Immature natural killer cell (primary cell): Measurements from ENCODE around the gene WDFY3. TPM values are rescaled to one million over a fixed set of nuclear protein-coding genes. Genes with fewer than 3 reads are reported as not detected.

Source experiments
- DNase-seq, 3 donors: peaks; one replicate each; pipeline ENCODE4 v3.0.0; 2022; ENCODE audit warnings: mixed read lengths in 1 of 3
- H3K27ac Mint-ChIP-seq, 6 donors: one replicate each; pipeline ENCODE4 v1.8.0; 2020; ENCODE audit warnings: mixed read lengths in 6 of 6, mild to moderate bottlenecking in 5 of 6, inconsistent platforms in 4 of 6, moderate library complexity in 3 of 6
- H3K27me3 Mint-ChIP-seq, 3 donors: one replicate each; pipeline ENCODE4 v1.8.0; 2020 to 2021; ENCODE audit warnings: low read depth in 3 of 3, mild to moderate bottlenecking in 3 of 3, mixed read lengths in 3 of 3, moderate library complexity in 3 of 3, inconsistent platforms in 1 of 3
- H3K36me3 Mint-ChIP-seq, 3 donors: one replicate each; pipeline ENCODE4 v1.8.0; 2020; ENCODE audit warnings: mixed read lengths in 3 of 3, inconsistent platforms in 2 of 3, mild to moderate bottlenecking in 2 of 3
- H3K4me1 Mint-ChIP-seq, 2 donors: one replicate each; pipeline ENCODE4 v1.8.0; 2020; ENCODE audit warnings: inconsistent platforms in 2 of 2, mild to moderate bottlenecking in 2 of 2, mixed read lengths in 2 of 2, moderate library complexity in 1 of 2
- H3K4me3 Mint-ChIP-seq, 5 donors: one replicate each; pipeline ENCODE4 v1.8.0; 2020; ENCODE audit warnings: mild to moderate bottlenecking in 5 of 5, mixed read lengths in 5 of 5, inconsistent platforms in 3 of 5, moderate library complexity in 3 of 5
- H3K9me3 Mint-ChIP-seq, 6 donors: one replicate each; pipeline ENCODE4 v1.8.0; 2020; ENCODE audit warnings: mild to moderate bottlenecking in 6 of 6, mixed read lengths in 6 of 6, inconsistent platforms in 4 of 6, moderate library complexity in 3 of 6
- polyA plus RNA-seq, 3 donors: library from polyadenylated mRNA; unstranded; fragments of 300-500 nt; fragmentation: Illumina TruSeq; gene quantifications; one replicate each; pipeline ENCODE4 v1.2.3, GENCODE V29; 2021

Gene WDFY3
- polyA plus RNA-seq, 3 donors from 2014 or later: 0.02 TPM; not detected in 2

- peaks cover 2 to 23% (median 8%) of the 10 kb centered on the region in 6 donors for H3K9me3 Mint-ChIP-seq
- no peak overlapping the region for H3K4me3 Mint-ChIP-seq
- H3K4me1 Mint-ChIP-seq: no peaks in the 10 kb centered on the region
- H3K27me3 Mint-ChIP-seq: peaks cover 0 to 1% (median 0%) of the 10 kb centered on the region in 3 donors
- H3K27ac Mint-ChIP-seq: no peak overlapping the region
- no peaks in the 10 kb centered on the region for H3K36me3 Mint-ChIP-seq
- no peak for DNase-seq
Observed at GRCh38 chr4:84912741-84913140, 53.7 kb downstream of the WDFY3 start.

- H3K36me3 Mint-ChIP-seq: no peaks in the 10 kb centered on the region
- no peak overlapping the region for H3K27ac Mint-ChIP-seq
- peaks cover 7 to 39% (median 13%) of the 10 kb centered on the region in 6 donors for H3K9me3 Mint-ChIP-seq
- H3K27me3 Mint-ChIP-seq: peaks cover 0 to 2% (median 0%) of the 10 kb centered on the region in 3 donors
- no peak for DNase-seq
- no peaks in the 10 kb centered on the region for H3K4me1 Mint-ChIP-seq
- H3K4me3 Mint-ChIP-seq: no peak overlapping the region
Observed at GRCh38 chr4:84908876-84909275, 57.6 kb downstream of the WDFY3 start.

- Mint-ChIP-seq H3K4me1 (no peaks in the 10 kb centered on the region), H3K27me3 (peaks cover 0 to 2% (median 0%) of the 10 kb centered on the region in 3 donors), H3K9me3 (peaks cover 5 to 31% (median 13%) of the 10 kb centered on the region in 6 donors), H3K36me3 (no peaks in the 10 kb centered on the region), H3K27ac (no peak overlapping the region), H3K4me3 (no peak overlapping the region)
- DNase-seq: no peak
Observed at GRCh38 chr4:84907145-84907544, 59.3 kb downstream of the WDFY3 start.

- Mint-ChIP-seq H3K4me3 (no peak overlapping the region), H3K9me3 (peaks cover 7 to 31% (median 12%) of the 10 kb centered on the region in 6 donors), H3K27ac (no peak overlapping the region), H3K27me3 (peaks cover 0 to 2% (median 0%) of the 10 kb centered on the region in 3 donors), H3K36me3 (no peaks in the 10 kb centered on the region), H3K4me1 (no peaks in the 10 kb centered on the region)
- no peak for DNase-seq
Observed at GRCh38 chr4:84905646-84906045, 60.8 kb downstream of the WDFY3 start.

- Mint-ChIP-seq H3K9me3 (peaks cover 4 to 26% (median 11%) of the 10 kb centered on the region in 6 donors), H3K4me3 (no peak overlapping the region), H3K27me3 (peaks cover 0 to 2% (median 0%) of the 10 kb centered on the region in 3 donors), H3K36me3 (no peaks in the 10 kb centered on the region), H3K4me1 (no peaks in the 10 kb centered on the region), H3K27ac (no peak overlapping the region)
- no peak for DNase-seq
Observed at GRCh38 chr4:84901740-84902281, 64.7 kb downstream of the WDFY3 start.

- Mint-ChIP-seq H3K27me3 (peaks cover 0 to 2% (median 0%) of the 10 kb centered on the region in 3 donors), H3K36me3 (no peaks in the 10 kb centered on the region), H3K9me3 (peaks cover 4 to 20% (median 11%) of the 10 kb centered on the region in 6 donors), H3K27ac (no peak overlapping the region), H3K4me3 (no peak overlapping the region), H3K4me1 (no peaks in the 10 kb centered on the region)
- no peak for DNase-seq
Observed at GRCh38 chr4:84901173-84901572, 65.3 kb downstream of the WDFY3 start.

- H3K4me3 Mint-ChIP-seq: no peak overlapping the region
- H3K27ac Mint-ChIP-seq: no peak overlapping the region
- no peaks in the 10 kb centered on the region for H3K27me3 Mint-ChIP-seq
- peaks cover 4 to 21% (median 7%) of the 10 kb centered on the region in 6 donors for H3K9me3 Mint-ChIP-seq
- H3K4me1 Mint-ChIP-seq: no peaks in the 10 kb centered on the region
- no peaks in the 10 kb centered on the region for H3K36me3 Mint-ChIP-seq
- no peak for DNase-seq
Observed at GRCh38 chr4:84899616-84900015, 66.9 kb downstream of the WDFY3 start.

GRCh38 chr4:84897516-84897915, 69.0 kb downstream of the WDFY3 start:
- Mint-ChIP-seq H3K27ac (no peak overlapping the region), H3K36me3 (no peaks in the 10 kb centered on the region), H3K9me3 (peaks cover 2 to 19% (median 2%) of the 10 kb centered on the region in 6 donors), H3K4me1 (no peaks in the 10 kb centered on the region), H3K4me3 (no peak overlapping the region), H3K27me3 (peaks cover 0 to 3% (median 0%) of the 10 kb centered on the region in 3 donors)
- no peak for DNase-seq

GRCh38 chr4:84895283-84895682, 71.2 kb downstream of the WDFY3 start:
- H3K4me3 Mint-ChIP-seq: no peak overlapping the region
- peaks cover 0 to 3% (median 0%) of the 10 kb centered on the region in 3 donors for H3K27me3 Mint-ChIP-seq
- no peaks in the 10 kb centered on the region for H3K4me1 Mint-ChIP-seq
- no peak overlapping the region for H3K27ac Mint-ChIP-seq
- DNase-seq: no peak
- H3K9me3 Mint-ChIP-seq: peaks cover 2 to 19% (median 3%) of the 10 kb centered on the region in 6 donors
- no peaks in the 10 kb centered on the region for H3K36me3 Mint-ChIP-seq

GRCh38 chr4:84894621-84895020, 71.9 kb downstream of the WDFY3 start:
- Mint-ChIP-seq H3K36me3 (no peaks in the 10 kb centered on the region), H3K27me3 (peaks cover 0 to 3% (median 0%) of the 10 kb centered on the region in 3 donors), H3K4me1 (no peaks in the 10 kb centered on the region), H3K4me3 (no peak overlapping the region), H3K9me3 (peaks cover 2 to 19% (median 4%) of the 10 kb centered on the region in 6 donors), H3K27ac (no peak overlapping the region)
- DNase-seq: no peak

- Mint-ChIP-seq H3K9me3 (peaks cover 2 to 17% (median 7%) of the 10 kb centered on the region in 6 donors), H3K27ac (no peak overlapping the region), H3K36me3 (no peaks in the 10 kb centered on the region), H3K4me1 (no peaks in the 10 kb centered on the region), H3K4me3 (no peak overlapping the region), H3K27me3 (peaks cover 0 to 3% (median 0%) of the 10 kb centered on the region in 3 donors)
- no peak for DNase-seq
Observed at GRCh38 chr4:84892950-84893349, 73.5 kb downstream of the WDFY3 start.

GRCh38 chr4:84887824-84888223, 78.7 kb downstream of the WDFY3 start:
- DNase-seq: no peak
- no peak overlapping the region for H3K4me3 Mint-ChIP-seq
- no peaks in the 10 kb centered on the region for H3K4me1 Mint-ChIP-seq
- H3K9me3 Mint-ChIP-seq: peaks cover 0 to 10% (median 7%) of the 10 kb centered on the region in 6 donors
- no peaks in the 10 kb centered on the region for H3K36me3 Mint-ChIP-seq
- H3K27ac Mint-ChIP-seq: no peak overlapping the region
- peaks cover 0 to 3% (median 0%) of the 10 kb centered on the region in 3 donors for H3K27me3 Mint-ChIP-seq

GRCh38 chr4:84879651-84880200, 86.8 kb downstream of the WDFY3 start:
- no peak overlapping the region for H3K4me3 Mint-ChIP-seq
- no peaks in the 10 kb centered on the region for H3K4me1 Mint-ChIP-seq
- H3K9me3 Mint-ChIP-seq: peaks cover 0 to 27% (median 11%) of the 10 kb centered on the region in 6 donors
- no peak overlapping the region for H3K27ac Mint-ChIP-seq
- H3K27me3 Mint-ChIP-seq: peaks cover 0 to 4% (median 0%) of the 10 kb centered on the region in 3 donors
- no peak for DNase-seq
- H3K36me3 Mint-ChIP-seq: no peaks in the 10 kb centered on the region

GRCh38 chr4:84878546-84878945, 87.9 kb downstream of the WDFY3 start:
- Mint-ChIP-seq H3K9me3 (peaks cover 3 to 31% (median 11%) of the 10 kb centered on the region in 6 donors), H3K36me3 (no peaks in the 10 kb centered on the region), H3K27me3 (peaks cover 0 to 4% (median 0%) of the 10 kb centered on the region in 3 donors), H3K4me1 (no peaks in the 10 kb centered on the region), H3K4me3 (no peak overlapping the region), H3K27ac (no peak overlapping the region)
- no peak for DNase-seq
